ENCODE results near the gene DHRS1.

- no peak for TF ChIP-seq CTCF (IDR thresholded peaks at IDR 0.05)
- no peak for TF ChIP-seq POLR2A (IDR thresholded peaks at IDR 0.05)
- no peak for TF ChIP-seq EP300 (IDR thresholded peaks at IDR 0.05)
Observed at GRCh38 chr14:24291446-24292117, 8.0 kb downstream of the DHRS1 start.

All from suprapubic skin (tissue), 3 donors.